RWPE1 (cell line): ENCODE measurements around the gene CYB5R4.

ENCODE experiments used
- CTCF ChIA-PET: fragments of 350-600 bp; sonication (Branson Sonifier 250); formaldehyde crosslinking; extraction: SDS; loops from one replicate; lab custom pipeline; 2021; lab: Yijun Ruan, JAX
- POLR2A ChIA-PET: fragments of 400-600 bp; formaldehyde crosslinking; extraction: SDS; loops from one replicate; lab custom pipeline; 2020; ENCODE audit warnings: antibody characterized with exemption; ENCODE audit not compliant: low non-redundant PET; lab: Yijun Ruan, JAX
- DNase-seq: peaks from one replicate; pipeline ENCODE4 v3.0.0; 2012; ENCODE audit warnings: low spot score
- H3K27ac ChIP-seq: fragments of 450-650 bp; 2 replicates; pipeline ENCODE4 v1.5.1; 2017
- TF ChIP-seq, protein P1 (sequence below): fragments of 450-650 bp; conservative IDR thresholded peaks from 2 replicates; pipeline ENCODE4 v1.5.1; 2017; ENCODE audit warnings: low read depth, mild to moderate bottlenecking

The CYB5R4 gene

DNA sequence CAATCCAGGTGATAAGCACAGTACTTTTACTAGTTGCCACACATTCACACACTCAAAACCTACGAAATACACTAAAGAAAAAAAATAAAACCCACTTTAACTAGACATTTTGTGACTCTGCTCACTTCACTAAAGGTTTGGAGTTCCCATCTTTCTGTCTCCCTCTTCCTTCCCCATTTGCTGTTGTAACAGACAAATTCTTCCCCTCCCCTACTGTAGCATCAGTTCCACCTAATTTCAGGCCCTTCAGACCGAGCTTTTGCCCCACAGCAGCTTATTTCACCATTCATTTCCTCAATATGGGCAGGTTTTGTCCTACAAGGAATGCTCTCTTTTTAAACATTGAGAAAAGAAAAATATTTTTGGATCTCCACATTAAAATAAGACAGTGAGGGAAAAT, 142.7 kb downstream of the CYB5R4 start:
- ChIA-PET POLR2A (no interaction called here), CTCF (no interaction called here)
- H3K27ac ChIP-seq, result no peak overlapping the region
- DNase-seq, result no peak
- TF ChIP-seq, protein P1, sequence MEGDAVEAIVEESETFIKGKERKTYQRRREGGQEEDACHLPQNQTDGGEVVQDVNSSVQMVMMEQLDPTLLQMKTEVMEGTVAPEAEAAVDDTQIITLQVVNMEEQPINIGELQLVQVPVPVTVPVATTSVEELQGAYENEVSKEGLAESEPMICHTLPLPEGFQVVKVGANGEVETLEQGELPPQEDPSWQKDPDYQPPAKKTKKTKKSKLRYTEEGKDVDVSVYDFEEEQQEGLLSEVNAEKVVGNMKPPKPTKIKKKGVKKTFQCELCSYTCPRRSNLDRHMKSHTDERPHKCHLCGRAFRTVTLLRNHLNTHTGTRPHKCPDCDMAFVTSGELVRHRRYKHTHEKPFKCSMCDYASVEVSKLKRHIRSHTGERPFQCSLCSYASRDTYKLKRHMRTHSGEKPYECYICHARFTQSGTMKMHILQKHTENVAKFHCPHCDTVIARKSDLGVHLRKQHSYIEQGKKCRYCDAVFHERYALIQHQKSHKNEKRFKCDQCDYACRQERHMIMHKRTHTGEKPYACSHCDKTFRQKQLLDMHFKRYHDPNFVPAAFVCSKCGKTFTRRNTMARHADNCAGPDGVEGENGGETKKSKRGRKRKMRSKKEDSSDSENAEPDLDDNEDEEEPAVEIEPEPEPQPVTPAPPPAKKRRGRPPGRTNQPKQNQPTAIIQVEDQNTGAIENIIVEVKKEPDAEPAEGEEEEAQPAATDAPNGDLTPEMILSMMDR, result no peak

DNA sequence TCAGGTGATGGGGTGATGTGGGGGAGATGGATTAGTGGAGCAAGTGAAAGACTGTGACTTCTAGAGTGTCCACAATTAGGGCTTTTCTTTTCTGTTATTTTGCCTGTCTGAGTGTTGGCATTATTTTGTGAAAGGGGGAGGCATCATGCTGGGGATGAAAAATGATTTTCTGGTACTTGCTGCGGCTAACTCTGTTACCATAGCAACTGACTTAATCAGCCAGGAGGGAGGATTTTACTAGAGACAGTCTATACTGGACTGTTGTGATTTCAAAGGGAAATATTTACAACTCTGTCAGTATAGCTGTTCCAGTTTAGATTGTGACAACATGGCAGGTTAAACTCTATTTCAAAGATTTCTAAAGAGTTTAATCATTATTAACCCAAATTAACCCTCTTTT, 143.6 kb downstream of the CYB5R4 start:
- H3K27ac ChIP-seq, result no peak overlapping the region
- TF ChIP-seq, protein P1, result no peak
- DNase-seq, result no peak
- POLR2A ChIA-PET, result no interaction called here
- CTCF ChIA-PET, result no interaction called here

DNA sequence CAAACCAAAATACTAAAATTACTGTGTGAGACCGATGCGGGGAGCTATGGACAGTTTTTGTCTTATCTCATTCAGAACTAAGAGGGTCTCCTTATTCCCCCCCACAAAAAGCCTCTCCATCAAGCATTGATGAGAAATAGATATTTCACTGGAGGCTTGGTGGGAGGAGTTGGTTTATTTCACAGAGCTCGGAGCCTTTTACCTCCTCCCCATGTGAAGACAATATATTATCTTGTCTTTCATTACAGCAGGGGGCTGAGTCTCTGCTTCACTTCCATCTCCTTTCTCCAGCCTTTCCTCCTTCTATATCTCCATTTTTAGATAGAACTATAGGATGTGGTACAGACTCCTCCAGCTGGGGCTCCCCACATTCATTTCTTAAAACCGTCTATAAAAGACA, 144.2 kb downstream of the CYB5R4 start:
- no peak for DNase-seq
- ChIA-PET POLR2A (no interaction called here), CTCF (no interaction called here)
- TF ChIP-seq, protein P1, result no peak
- no peak overlapping the region for H3K27ac ChIP-seq

DNA sequence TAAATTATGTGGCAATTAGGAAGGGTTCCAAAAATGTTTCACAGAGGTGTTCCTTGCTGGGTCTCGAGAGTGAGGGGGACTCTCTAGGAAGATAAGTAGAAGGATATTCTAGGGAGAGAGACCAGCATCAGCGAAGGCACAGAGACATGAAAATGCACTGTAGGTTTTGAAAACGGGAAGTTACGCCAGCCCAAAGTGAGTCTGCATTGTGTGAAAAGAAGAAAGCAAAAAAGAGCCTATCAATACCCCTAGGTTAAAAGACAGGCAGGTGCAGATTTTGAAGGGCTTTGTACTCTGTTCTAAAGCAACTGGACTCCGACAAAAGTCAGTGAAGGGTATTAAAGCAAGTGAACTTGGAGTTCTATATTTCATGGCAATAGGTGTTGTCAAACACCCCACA, 148.4 kb downstream of the CYB5R4 start:
- POLR2A ChIA-PET, result no interaction called here
- CTCF ChIA-PET, result no interaction called here
- DNase-seq, result no peak
- TF ChIP-seq, protein P1, result no peak
- H3K27ac ChIP-seq, result no peak overlapping the region

DNA sequence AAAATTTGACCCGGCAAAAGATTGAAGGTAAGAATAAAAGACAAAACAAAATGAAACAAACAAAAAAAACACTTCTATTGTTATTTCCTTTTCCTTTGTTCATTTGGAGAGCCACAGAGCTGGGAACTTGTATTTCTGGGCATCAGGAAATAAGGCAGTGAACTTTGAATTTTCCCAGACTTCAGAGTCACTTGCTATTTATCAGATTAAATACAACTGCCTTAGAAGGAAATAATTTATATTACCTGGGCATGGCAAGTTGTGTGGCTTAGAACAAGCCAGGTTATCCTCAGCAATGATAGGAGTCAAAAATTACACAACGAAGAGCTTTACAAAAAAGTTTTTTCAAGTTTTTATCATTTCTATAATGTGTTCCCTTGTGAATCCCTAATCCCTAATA, 153.9 kb downstream of the CYB5R4 start:
- no peak for DNase-seq
- H3K27ac ChIP-seq, result no peak overlapping the region
- POLR2A ChIA-PET, result no interaction called here
- TF ChIP-seq, protein P1, result no peak
- CTCF ChIA-PET, result no interaction called here

DNA sequence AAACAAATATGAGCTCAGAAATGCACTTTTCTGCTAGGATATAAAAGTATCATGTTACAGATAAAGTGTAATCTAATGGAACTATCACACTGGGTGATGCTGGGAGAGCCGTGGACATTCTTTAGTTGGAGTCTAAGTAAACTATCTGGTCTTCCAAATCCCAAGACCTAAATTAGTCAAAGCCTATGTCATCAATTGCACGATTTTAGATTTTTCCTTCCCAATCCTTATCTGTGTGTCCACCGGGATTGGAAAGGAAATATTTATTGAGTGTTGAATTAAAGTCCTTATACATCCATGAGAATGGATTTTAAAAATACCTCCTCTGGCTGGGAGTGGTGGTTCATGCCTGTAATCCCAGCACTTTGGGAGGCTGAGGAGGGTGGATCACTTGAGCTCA, 154.4 kb downstream of the CYB5R4 start:
- POLR2A ChIA-PET, result no interaction called here
- H3K27ac ChIP-seq, result no peak overlapping the region
- CTCF ChIA-PET, result interaction anchor here (0.5 kb wide), 1 partner anchor 975 kb away, joined by 3 read pairs; no protein-coding TSS in a partner anchor
- DNase-seq, result no peak
- TF ChIP-seq, protein P1, result no peak

DNA sequence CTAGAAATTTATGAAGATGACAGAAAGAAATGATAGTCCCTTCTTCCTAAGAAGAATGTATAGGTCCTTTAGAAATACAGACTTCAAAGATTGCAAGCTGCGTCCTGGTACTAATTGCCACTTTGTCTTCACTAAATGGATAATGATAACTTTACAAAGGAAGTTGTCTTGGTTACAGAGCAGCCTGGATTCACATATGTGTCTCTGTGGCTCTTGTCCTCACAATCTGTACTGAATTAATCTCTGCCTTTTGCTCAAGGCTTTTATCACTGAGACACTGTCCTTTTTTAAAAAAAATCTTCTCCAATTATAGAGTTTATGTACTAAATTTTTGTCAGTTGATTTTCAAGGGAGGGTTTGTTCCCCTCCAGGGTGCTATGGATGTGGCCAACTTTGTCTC, 156.5 kb downstream of the CYB5R4 start:
- TF ChIP-seq, protein P1, result no peak
- no peak for DNase-seq
- ChIA-PET CTCF (no interaction called here), POLR2A (no interaction called here)
- no peak overlapping the region for H3K27ac ChIP-seq
